CD4-positive, alpha-beta T cell treated with Interleukin-4 for 1 hour (primary cell): ENCODE data around the gene RBMY1F.
"Not testable (repeated sequence)": the region's sequence is repeated elsewhere in the genome, so short reads cannot be mapped to it uniquely, and the experiment has no call there.

Experiments used
- DNase-seq, 2 donors: peaks; one replicate each; pipeline ENCODE4 v3.0.0-alpha.2; 2020 to 2022

The RBMY1F gene

DNA sequence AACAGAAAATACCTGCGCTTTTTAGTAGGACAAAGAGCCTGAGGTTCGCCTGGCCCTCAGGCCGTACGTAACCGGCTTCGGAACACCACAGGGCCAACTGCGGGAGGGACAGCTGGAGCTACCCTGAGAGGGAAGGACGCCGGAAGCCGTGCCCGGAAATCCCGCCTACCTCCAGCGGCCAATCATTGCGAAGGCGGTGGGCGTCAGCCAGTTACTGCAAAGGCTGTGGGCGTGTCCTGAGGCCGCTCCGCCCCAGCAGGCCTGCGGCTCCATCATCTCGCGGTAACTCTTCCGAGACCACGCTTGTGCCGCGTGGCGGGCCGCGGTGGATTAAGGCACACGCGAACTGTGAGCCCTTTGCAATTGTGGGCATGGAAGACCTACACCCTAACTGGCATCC, at the start of gene RBMY1F:
TSS of gene RBMY1F (minus strand) at position 101 of the 400 bp plus-strand sequence. CDS start 1,954 bp downstream, outside the sequence.
- not testable (repeated sequence) for DNase-seq

DNA sequence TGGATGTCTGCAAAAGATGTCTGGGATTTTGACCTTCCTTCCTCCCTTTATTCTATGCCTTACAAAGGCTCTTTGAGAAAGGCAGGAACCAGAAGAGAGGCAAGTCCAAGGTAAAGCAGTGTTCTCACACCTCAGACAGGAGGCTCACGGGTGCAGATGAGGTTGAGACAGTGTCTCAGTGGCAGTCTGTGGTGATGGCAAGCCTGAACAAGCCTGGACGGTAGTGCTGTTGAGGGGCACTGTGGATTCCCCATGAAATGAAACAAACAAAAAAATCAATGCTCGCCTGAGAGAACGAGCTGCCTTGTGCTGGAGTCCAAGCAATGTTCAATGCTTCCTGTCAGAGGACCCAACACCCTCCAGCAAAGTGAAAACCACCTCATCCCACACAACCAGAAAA, 31.6 kb downstream of the RBMY1F start:
- DNase-seq = not testable (repeated sequence)

DNA sequence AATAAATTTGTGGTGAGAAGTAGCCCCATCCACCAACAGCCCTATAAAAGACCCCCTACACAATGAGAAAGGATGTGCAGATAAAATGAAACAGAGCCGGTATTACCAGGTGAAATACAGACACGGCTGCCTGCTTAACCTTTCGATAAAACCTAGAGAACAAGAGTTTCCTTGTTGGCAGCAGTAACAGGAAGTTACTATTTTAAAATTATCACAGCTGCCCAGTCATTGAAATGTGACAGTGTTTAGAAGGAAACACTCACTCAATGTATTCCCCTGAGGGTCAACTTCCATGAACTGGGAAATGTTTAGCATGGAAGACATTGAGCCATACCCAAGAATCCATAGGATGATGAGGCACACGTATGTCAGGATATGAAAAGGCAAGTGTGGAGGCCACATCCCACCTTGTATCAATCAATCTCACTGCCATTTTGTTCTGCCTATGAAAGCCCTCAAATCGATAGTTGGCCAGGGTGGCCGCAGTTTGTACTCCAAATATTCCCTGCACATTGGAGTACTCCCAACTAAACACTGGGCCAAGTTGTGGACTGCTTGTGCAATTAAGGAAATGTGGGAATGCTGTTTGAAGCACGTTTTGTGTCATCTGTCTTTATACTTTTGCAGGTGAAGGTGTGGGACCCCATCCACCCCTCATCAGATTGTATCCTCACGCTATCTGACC, 41.6 kb downstream of the RBMY1F start:
- DNase-seq = not testable (repeated sequence)

DNA sequence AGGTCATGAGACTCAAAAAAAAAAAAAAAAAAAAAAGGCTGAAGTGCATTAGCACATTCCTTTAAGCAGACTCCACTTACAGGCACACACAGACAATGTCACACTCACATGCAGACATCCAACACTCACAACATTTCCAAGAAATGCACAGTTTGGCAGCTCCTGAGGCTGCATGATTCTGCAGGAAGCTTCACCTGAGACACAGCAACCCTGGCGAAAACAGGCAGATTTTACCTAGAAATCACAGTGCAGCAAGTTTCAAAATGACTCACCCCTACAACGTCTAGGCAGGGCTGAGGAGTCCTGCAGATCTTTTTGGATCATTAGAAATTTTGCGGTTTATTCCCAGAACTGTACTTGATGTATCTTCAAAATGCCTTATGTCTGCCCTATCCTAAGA, 48.0 kb downstream of the RBMY1F start:
- not testable (repeated sequence) for DNase-seq

DNA sequence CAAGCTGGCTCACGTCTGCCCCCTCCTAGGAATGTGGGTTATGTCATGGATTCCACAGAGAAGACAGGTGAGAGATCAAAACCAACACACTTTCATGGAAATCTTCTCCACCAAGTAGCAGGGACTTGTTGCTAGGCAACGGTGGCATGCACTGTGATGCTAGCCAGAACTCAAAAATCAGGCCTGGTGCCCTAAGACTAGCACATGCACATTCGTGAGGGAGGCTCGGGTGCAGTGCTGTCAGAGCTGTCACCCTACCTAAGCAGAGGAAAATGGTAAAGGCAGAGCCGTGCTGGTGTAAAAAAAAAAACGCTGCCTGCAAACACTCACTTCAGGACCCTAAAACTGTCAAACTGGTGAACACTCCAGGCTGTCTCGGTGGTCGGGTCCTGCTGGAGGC, 52.2 kb downstream of the RBMY1F start:
- DNase-seq = not testable (repeated sequence)
